Measurements from ENCODE around the gene KRT14. TPM values are rescaled to one million over a fixed set of nuclear protein-coding genes. Genes with fewer than 3 reads are reported as not detected.

Gene KRT14
- total RNA-seq, 1 experiment from 2014 or later, result 0.15 TPM

GRCh38 chr17:41593306-41593981, 6.7 kb upstream of the KRT14 start:
- ChIA-PET POLR2A (ENCODE audit: unreplicated experiment) (no interaction called here), CTCF (no interaction called here)
- ATAC-seq (no peak), DNase-seq (no peak)
- BruUV-seq (replicated peaks), result no TSS peak
- no peaks in the 10 kb centered on the region for H3K4me1 ChIP-seq (ENCODE audit: insufficient read depth, low read length)
- no peak for TF ChIP-seq EZH2phosphoT487 (IDR thresholded peaks at IDR 0.05; ENCODE audit: borderline replicate concordance, low read length)
- TF ChIP-seq CTCF (conservative IDR thresholded peaks at IDR 0.05; ENCODE audit: low read depth, low read length), result no peak
- TF ChIP-seq EZH2 (IDR thresholded peaks at IDR 0.05; ENCODE audit: low read length, unreplicated experiment), result no peak
- no peak overlapping the region for H3K4me2 ChIP-seq (ENCODE audit: low read length)
- H4K20me1 ChIP-seq (ENCODE audit: low read length), result no peaks in the 10 kb centered on the region
- no peak overlapping the region for H3K9ac ChIP-seq (ENCODE audit: low read length)
- no peak overlapping the region for H3K4me3 ChIP-seq (ENCODE audit: low read length)
- no peaks in the 10 kb centered on the region for H3K36me3 ChIP-seq (ENCODE audit: low read depth, low read length)
- H3K79me2 ChIP-seq (ENCODE audit: low read length), result no peaks in the 10 kb centered on the region
- no peaks in the 10 kb centered on the region for H3K9me3 ChIP-seq (ENCODE audit: low read length)
- no peak overlapping the region for H2AFZ ChIP-seq (ENCODE audit: low read length)
- H3K9me2 ChIP-seq (replicated peaks; ENCODE audit: low read length), result no peaks in the 10 kb centered on the region
- intact Hi-C loops (cut with micrococcal nuclease), result no loop called here
- H3K27ac ChIP-seq (ENCODE audit: low read length), result no peak overlapping the region
- H3K27me3 ChIP-seq (ENCODE audit: low read length), result no peaks in the 10 kb centered on the region
- no peaks in the 10 kb centered on the region for H3F3A ChIP-seq (ENCODE audit: low read length, unreplicated experiment)

GRCh38 chr17:41592601-41593305, 6.1 kb upstream of the KRT14 start:
- H3K9me2 ChIP-seq (replicated peaks; ENCODE audit: low read length), result no peaks in the 10 kb centered on the region
- no peaks in the 10 kb centered on the region for H3K27me3 ChIP-seq (ENCODE audit: low read length)
- TF ChIP-seq EZH2 (IDR thresholded peaks at IDR 0.05; ENCODE audit: low read length, unreplicated experiment) (no peak), EZH2phosphoT487 (IDR thresholded peaks at IDR 0.05; ENCODE audit: borderline replicate concordance, low read length) (no peak), CTCF (conservative IDR thresholded peaks at IDR 0.05; ENCODE audit: low read depth, low read length) (no peak)
- intact Hi-C loops (cut with micrococcal nuclease), result no loop called here
- no TSS peak for BruUV-seq (replicated peaks)
- H3K4me3 ChIP-seq (ENCODE audit: low read length), result no peak overlapping the region
- no peaks in the 10 kb centered on the region for H3F3A ChIP-seq (ENCODE audit: low read length, unreplicated experiment)
- no peaks in the 10 kb centered on the region for H4K20me1 ChIP-seq (ENCODE audit: low read length)
- ATAC-seq, result no peak
- no peaks in the 10 kb centered on the region for H3K79me2 ChIP-seq (ENCODE audit: low read length)
- no peaks in the 10 kb centered on the region for H3K4me1 ChIP-seq (ENCODE audit: insufficient read depth, low read length)
- H2AFZ ChIP-seq (ENCODE audit: low read length), result no peak overlapping the region
- H3K9me3 ChIP-seq (ENCODE audit: low read length), result no peaks in the 10 kb centered on the region
- no peaks in the 10 kb centered on the region for H3K36me3 ChIP-seq (ENCODE audit: low read depth, low read length)
- ChIA-PET CTCF (no interaction called here), POLR2A (ENCODE audit: unreplicated experiment) (no interaction called here)
- no peak for DNase-seq
- no peak overlapping the region for H3K9ac ChIP-seq (ENCODE audit: low read length)
- H3K4me2 ChIP-seq (ENCODE audit: low read length), result no peak overlapping the region
- H3K27ac ChIP-seq (ENCODE audit: low read length), result no peak overlapping the region

- no peaks in the 10 kb centered on the region for H3K27me3 ChIP-seq (ENCODE audit: low read length)
- TF ChIP-seq EZH2 (IDR thresholded peaks at IDR 0.05; ENCODE audit: low read length, unreplicated experiment) (no peak), EZH2phosphoT487 (IDR thresholded peaks at IDR 0.05; ENCODE audit: borderline replicate concordance, low read length) (no peak), CTCF (conservative IDR thresholded peaks at IDR 0.05; ENCODE audit: low read depth, low read length) (no peak)
- no peak overlapping the region for H3K4me2 ChIP-seq (ENCODE audit: low read length)
- no peaks in the 10 kb centered on the region for H3K79me2 ChIP-seq (ENCODE audit: low read length)
- no TSS peak for BruUV-seq (replicated peaks)
- intact Hi-C loops (cut with micrococcal nuclease), result no loop called here
- no peaks in the 10 kb centered on the region for H3K9me2 ChIP-seq (replicated peaks; ENCODE audit: low read length)
- no peaks in the 10 kb centered on the region for H3K4me1 ChIP-seq (ENCODE audit: insufficient read depth, low read length)
- H3K36me3 ChIP-seq (ENCODE audit: low read depth, low read length), result no peaks in the 10 kb centered on the region
- H3K4me3 ChIP-seq (ENCODE audit: low read length), result no peak overlapping the region
- no peak overlapping the region for H2AFZ ChIP-seq (ENCODE audit: low read length)
- H3K9me3 ChIP-seq (ENCODE audit: low read length), result no peaks in the 10 kb centered on the region
- ChIA-PET CTCF (no interaction called here), POLR2A (ENCODE audit: unreplicated experiment) (no interaction called here)
- ATAC-seq (no peak), DNase-seq (no peak)
- no peaks in the 10 kb centered on the region for H3F3A ChIP-seq (ENCODE audit: low read length, unreplicated experiment)
- no peak overlapping the region for H3K9ac ChIP-seq (ENCODE audit: low read length)
- H3K27ac ChIP-seq (ENCODE audit: low read length), result no peak overlapping the region
- H4K20me1 ChIP-seq (ENCODE audit: low read length), result no peaks in the 10 kb centered on the region
Measured at GRCh38 chr17:41589301-41589700, 2.6 kb upstream of the KRT14 start.
